IPS DF 4.7 (cell line): ENCODE measurements around the gene FAM118A.
"Not testable (repeated sequence)": the region's sequence is repeated elsewhere in the genome, so short reads cannot be mapped to it uniquely, and the experiment has no call there.

ENCODE experiments used
- DNase-seq: peaks from one replicate; pipeline ENCODE4 v3.0.0-alpha.2; 2013; ENCODE audit warnings: low spot score; ENCODE audit errors: extremely low read depth

Gene FAM118A

GRCh38 chr22:45308957-45309421 is 745 bp upstream of the FAM118A start:
- no peak for DNase-seq

- no peak for DNase-seq
Observed at GRCh38 chr22:45310331-45310976, 720 bp downstream of the FAM118A start.

- DNase-seq, result no peak
Observed at GRCh38 chr22:45310977-45311531, 1.3 kb downstream of the FAM118A start.

GRCh38 chr22:45312415-45312814 is 2.7 kb downstream of the FAM118A start:
- no peak for DNase-seq

- DNase-seq, result no peak
Observed at GRCh38 chr22:45312856-45313255, 3.1 kb downstream of the FAM118A start.

- no peak for DNase-seq
Observed at GRCh38 chr22:45314054-45314721, 4.5 kb downstream of the FAM118A start.

- no peak for DNase-seq
Observed at GRCh38 chr22:45314786-45315185, 5.1 kb downstream of the FAM118A start.

- DNase-seq, result no peak
Observed at GRCh38 chr22:45316796-45317526, 7.2 kb downstream of the FAM118A start.

GRCh38 chr22:45317551-45318167 is 7.9 kb downstream of the FAM118A start:
- DNase-seq, result no peak

- DNase-seq, result no peak
Observed at GRCh38 chr22:45318168-45318557, 8.4 kb downstream of the FAM118A start.

GRCh38 chr22:45318558-45319323 is 9.0 kb downstream of the FAM118A start:
- DNase-seq, result no peak

- no peak for DNase-seq
Observed at GRCh38 chr22:45319324-45319685, 9.6 kb downstream of the FAM118A start.

- no peak for DNase-seq
Observed at GRCh38 chr22:45320357-45320976, 10.7 kb downstream of the FAM118A start.

GRCh38 chr22:45321827-45322226 is 12.1 kb downstream of the FAM118A start:
- DNase-seq, result no peak

GRCh38 chr22:45322873-45323525 is 13.3 kb downstream of the FAM118A start:
- DNase-seq, result no peak

- no peak for DNase-seq
Observed at GRCh38 chr22:45323695-45324094, 14.0 kb downstream of the FAM118A start.

GRCh38 chr22:45324311-45324711 is 14.6 kb downstream of the FAM118A start:
- DNase-seq, result no peak

GRCh38 chr22:45328261-45328660 is 18.5 kb downstream of the FAM118A start:
- not testable (repeated sequence) for DNase-seq

GRCh38 chr22:45328822-45329529 is 19.2 kb downstream of the FAM118A start:
- no peak for DNase-seq
